ENCODE results near the gene MAP4K2. TPM values are rescaled to one million over a fixed set of nuclear protein-coding genes. Genes with fewer than 3 reads are reported as not detected.
A peak's percentile ranks its signal among the peaks of the same experiment; 100 is the strongest.

Gene MAP4K2
- total and polyA plus RNA-seq, 9 of the 15 experiments (the other 6 are each of a cell fraction or from before 2014, with no cell fraction given): 0.13 to 14.5 (median 7.3) TPM

GRCh38 chr11:64771861-64772260, 31.2 kb downstream of the MAP4K2 start:
- Histone ChIP-seq H3K27ac (ENCODE audit: extremely low read depth, low read depth, low read length) (no peak overlapping the region), H3K79me2 (ENCODE audit: control insufficient read depth, insufficient read depth, low read length) (peaks cover 95% of the 10 kb centered on the region), H3K27me3 (ENCODE audit: control insufficient read depth in 2 of 2, insufficient read depth in 2 of 2, low read length in 2 of 2) (no peaks in the 10 kb centered on the region), H3K4me3 (no peak overlapping the region), H3K4me1 (replicated peaks in 1 of 2; ENCODE audit: control insufficient read depth in 2 of 2, insufficient read depth in 2 of 2, low read length in 2 of 2) (peaks cover 5 to 6% of the 10 kb centered on the region in 2 experiments; a peak in 3 of 5 replicates), H2AFZ (ENCODE audit: low read depth, low read length) (no peak overlapping the region), H3K36me3 (ENCODE audit: control insufficient read depth, insufficient read depth, low read length) (peaks cover 99% of the 10 kb centered on the region), H3K9me3 (replicated peaks; ENCODE audit: control insufficient read depth, insufficient read depth, low read depth, low read length) (no peaks in the 10 kb centered on the region), H4K20me1 (replicated peaks; ENCODE audit: control insufficient read depth, insufficient read depth, low read length) (peaks cover 66% of the 10 kb centered on the region), H3K4me2 (ENCODE audit: insufficient read depth, low read length) (no peak overlapping the region), H3K9me1 (ENCODE audit: control insufficient read depth, insufficient read depth, low read length) (peaks cover 12% of the 10 kb centered on the region), H3K9ac (ENCODE audit: insufficient read depth in 1 of 2, low read depth in 2 of 2, low read length in 2 of 2) (no peak overlapping the region)
- BruUV-seq (replicated peaks): no TSS peak
- no peak for ATAC-seq
- TF ChIP-seq PHF20 (IDR thresholded peaks at IDR 0.05; ENCODE audit: partially characterized antibody) (no peak), SP2 (IDR thresholded peaks at IDR 0.05; ENCODE audit: extremely low read depth, low read depth, low read length, poor library complexity, severe bottlenecking) (no peak), ZNF584 (CRISPR knock-in tag; IDR thresholded peaks at IDR 0.05; ENCODE audit: low read depth) (no peak), SP1 (CRISPR knock-in tag; IDR thresholded peaks at IDR 0.05) (0 out of 2 replicates have a peak, but pooled peaks have one; percentile 27), DPF2 (IDR thresholded peaks at IDR 0.05) (no peak), GABPA (tag; conservative IDR thresholded peaks at IDR 0.05; ENCODE audit: low read depth) (no peak), ZFP1 (CRISPR knock-in tag; IDR thresholded peaks at IDR 0.05) (no peak), CGGBP1 (CRISPR knock-in tag; IDR thresholded peaks at IDR 0.05) (no peak)
- ChIA-PET POLR2A (interaction anchor here (10.8 kb wide), 1 partner anchor 9 kb away, joined by 168 read pairs; the partner anchor contains the start of gene PYGM), CTCF (ENCODE audit: low intra/inter-chr PET ratio) (no interaction called here)
- in situ Hi-C loops (cut with MboI): no loop called here
- DNase-seq (ENCODE audit: extremely low read depth in 1 of 4, low spot score in 3 of 4): no peak
- no peak for FAIRE-seq
- intact Hi-C loops (cut with micrococcal nuclease): no loop called here
- WGBS (ENCODE audit: insufficient coverage, low coverage, missing lambda C conversion rate): 93% methylated on average over 2 of the region's 2 CpGs

All from K562 (cell line).